RKO (cell line): ENCODE results near the gene SYTL2.
"Not testable (repeated sequence)": the region's sequence is repeated elsewhere in the genome, so short reads cannot be mapped to it uniquely, and the experiment has no call there.

Experiments
- DNase-seq: peaks from one replicate; pipeline ENCODE4 v3.0.0-alpha.2; 2016; ENCODE audit warnings: low spot score

The SYTL2 gene, protein sequence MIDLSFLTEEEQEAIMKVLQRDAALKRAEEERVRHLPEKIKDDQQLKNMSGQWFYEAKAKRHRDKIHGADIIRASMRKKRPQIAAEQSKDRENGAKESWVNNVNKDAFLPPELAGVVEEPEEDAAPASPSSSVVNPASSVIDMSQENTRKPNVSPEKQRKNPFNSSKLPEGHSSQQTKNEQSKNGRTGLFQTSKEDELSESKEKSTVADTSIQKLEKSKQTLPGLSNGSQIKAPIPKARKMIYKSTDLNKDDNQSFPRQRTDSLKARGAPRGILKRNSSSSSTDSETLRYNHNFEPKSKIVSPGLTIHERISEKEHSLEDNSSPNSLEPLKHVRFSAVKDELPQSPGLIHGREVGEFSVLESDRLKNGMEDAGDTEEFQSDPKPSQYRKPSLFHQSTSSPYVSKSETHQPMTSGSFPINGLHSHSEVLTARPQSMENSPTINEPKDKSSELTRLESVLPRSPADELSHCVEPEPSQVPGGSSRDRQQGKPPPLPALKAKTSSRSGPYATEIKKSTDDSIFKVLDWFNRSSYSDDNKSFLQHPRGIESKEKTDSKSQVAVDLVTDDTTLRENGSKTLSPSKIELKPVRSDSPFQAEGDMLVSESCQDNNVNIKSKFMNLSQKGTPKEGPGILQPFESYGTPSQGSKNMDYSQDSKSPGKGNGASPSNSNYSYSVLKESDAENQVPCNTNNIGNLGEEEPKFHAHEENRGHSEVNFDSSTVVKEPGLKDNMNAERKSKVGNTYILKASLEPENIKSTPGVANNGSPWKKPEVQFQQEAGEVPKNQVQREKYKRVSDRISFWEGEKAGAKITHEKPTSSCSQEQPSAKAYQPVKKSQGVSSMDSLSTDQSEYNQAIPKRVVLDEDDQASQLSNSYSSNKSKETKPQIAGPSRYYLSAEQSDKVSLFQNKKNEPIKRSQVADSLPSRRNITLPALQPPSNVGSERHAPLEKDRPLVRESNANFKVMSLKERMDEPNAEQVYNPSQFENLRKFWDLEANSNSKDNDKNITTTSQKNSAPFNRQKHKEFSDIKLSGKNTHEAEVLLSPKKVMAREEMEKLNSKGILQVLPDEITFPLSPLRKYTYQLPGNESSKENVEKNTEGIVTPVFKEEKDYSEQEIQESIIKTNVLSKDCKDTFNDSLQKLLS (N-terminal part only)

DNA sequence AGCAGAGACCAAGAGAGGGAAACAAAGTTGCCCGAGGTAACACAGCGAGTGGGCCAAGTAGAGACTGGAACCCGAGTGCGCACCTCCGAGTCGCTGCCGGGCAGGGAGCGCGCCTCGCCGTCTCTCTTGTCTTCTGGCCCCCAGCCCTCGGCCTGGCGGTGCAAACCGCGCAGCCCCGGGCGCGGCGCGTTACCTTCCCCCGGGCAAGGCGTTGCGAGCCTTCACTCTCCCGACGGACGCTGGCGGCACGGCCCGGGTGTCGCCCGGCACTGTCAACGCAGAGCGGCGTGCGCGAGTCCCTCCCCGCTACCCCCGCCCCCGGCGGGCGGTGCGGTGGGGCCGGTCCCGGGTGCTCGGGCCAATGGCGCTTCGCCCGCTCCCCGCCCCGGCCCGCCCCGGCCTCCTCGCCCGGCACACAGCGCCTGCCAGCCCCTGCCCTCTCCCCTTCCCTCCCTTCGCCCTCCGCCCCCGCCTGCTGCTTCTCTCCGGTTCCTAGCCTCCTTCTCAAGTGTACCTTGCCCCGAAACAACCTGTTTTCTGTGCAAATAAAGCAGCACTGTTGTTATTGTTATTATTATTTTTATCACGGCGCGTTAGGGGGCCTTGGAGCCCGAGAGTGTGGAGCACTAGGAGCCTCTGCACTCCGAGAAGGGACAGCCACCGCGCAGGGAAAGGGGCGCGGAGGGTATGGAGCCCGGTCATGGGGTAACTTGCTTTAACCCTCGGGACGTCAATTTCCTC, at the start of gene SYTL2:
Gene SYTL2 (minus strand): TSS at position 271 of the 741 bp plus-strand sequence. CDS start 53,416 bp downstream, outside the sequence.
- DNase-seq = no peak

DNA sequence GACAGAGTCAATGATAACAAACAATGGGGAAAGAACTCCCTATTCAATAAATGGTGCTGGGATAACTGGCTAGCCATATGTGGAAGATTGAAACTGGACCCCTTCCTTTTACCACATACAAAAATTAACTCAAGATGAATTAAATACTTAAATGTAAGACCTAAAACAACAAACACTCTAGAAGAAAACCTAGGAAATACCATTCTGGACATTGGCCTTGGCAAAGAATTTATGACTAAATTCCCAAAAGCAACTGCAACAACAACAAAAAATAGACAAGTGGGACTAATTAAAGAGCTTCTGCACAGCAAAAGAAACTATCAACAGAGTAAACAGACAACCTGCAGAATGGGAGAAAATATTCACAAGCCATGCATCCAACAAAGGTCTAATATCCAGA, 48.6 kb upstream of the SYTL2 start:
- DNase-seq = not testable (repeated sequence)

DNA sequence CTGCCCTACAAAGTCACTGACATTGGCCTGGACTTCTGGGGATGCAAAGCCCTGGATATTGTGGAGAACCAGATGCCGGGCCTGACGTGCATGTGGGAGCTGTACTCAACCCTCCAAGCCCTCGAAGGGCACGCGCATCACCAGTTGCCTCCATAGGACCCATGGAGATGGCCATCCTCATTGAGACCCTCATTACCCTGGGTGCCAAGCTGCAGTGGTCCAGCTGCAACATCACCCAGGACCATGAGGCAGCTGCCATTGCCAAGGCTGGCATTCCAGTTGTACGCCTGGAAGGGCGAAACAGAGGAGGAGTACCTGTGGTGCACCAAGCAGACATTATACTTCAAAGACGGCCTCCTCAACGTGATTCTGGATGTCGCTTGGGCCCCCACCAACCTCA, 46.2 kb upstream of the SYTL2 start:
- no peak for DNase-seq

DNA sequence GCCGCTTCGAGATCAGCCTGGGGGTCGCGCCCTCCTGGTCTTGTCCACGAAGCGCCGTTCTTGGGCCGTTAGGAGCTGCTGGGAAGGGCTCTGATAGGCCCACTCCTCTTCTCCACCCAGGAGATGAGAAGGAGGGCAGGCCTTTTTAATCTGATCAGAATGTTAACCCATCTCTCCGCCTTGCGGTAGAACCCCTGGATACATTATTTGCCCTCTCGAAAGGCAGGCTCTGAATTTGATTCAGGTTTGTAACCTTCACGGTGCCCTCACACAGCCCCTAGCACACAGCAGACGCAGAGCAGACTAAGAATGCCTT, 44.4 kb upstream of the SYTL2 start, which contains the start of gene CCDC83:
Gene CCDC83 (plus strand): TSS at position 43 of the 316 bp plus-strand sequence. CDS start 9,741 bp downstream, outside the sequence.
- DNase-seq = no peak

DNA sequence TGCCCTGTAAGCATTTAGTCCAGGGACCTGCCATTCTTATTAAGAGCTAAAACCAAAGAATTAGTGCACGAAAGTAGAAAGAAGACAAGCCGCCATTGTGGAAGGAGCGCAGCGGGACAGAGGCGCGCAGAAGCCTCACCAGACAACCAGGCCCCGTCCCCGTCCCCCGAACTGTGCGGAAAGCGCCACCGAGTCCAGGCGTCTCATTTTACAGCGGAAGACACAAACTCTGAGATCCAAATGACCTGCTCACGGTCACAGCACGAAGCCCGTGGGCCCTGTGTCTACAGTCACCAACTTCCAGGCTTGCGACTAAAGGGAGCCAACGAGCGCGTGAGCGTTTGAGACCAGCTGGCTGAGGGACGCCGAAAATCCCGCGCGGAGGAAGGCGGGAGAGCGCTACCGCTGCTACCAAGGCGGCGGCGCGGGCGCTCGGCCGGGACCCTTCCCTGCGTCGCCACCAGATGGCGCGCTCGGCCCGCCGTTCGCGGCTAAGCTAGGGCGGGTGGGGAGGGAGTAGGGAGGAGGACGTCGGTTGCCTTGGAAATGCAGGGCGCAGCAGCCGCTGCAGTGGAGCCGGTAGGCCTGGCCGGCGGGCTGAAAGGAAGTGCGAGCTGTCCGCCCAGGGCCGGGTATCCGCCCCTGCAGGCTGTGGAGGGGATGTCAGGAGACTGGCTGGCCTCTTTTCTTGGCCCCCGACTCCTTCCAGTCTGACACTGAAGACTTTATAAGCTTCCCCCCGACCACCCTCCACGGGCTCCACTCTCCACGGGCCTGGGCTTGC, 43.8 kb upstream of the SYTL2 start:
- DNase-seq = peak; percentile 75

DNA sequence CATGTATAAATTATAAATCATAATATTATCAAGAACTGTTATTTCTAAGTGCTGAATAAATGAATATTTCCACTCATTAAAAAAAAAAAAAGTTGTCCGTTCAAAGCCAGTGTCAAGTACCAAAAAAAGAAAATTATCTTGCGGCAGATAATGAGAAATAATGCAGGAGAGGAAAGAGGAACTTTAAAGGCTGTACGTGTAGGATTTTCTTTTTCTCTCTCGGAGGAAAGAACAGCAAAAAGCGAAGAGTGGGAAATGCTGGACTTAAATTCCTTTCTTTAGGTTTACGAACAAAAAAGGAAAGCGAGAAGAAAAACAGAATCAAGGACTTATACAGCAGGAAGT, 43.2 kb upstream of the SYTL2 start:
- DNase-seq = no peak

DNA sequence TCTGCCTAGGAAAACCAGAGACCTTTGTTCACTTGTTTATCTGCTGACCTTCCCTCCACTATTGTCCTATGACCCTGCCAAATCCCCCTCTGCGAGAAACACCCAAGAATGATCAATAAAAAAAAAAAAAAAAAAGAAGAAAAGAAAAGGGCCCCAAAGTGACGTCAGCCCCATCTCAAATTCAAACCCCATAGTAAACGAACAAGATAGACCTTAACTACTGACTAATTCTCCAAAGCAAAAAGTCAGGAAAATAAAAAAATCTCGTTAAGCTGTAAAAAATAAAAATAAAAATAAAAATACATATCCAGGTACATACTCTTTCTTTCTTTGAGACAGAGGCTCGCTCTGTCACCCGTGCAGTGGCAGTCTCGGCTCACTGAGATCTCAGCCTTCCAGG, 42.6 kb upstream of the SYTL2 start:
- not testable (repeated sequence) for DNase-seq

DNA sequence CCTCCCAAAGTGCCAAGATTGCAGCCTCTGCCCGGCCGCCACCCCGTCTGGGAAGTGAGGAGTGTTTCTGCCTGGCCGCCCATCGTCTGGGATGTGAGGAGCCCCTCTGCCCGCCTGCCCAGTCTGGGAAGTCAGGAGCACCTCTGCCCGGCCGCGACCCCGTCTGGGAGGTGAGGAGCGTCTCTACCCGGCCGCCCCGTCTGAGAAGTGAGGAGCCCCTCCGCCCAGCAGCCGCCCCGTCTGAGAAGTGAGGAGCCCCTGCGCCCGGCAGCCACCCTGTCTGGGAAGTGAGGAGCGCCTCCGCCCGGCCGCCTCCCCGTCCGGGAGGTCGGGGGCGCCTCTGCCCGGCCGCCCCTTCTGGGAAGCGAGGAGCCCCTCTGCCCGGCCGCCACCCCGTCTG, 41.8 kb upstream of the SYTL2 start:
- DNase-seq = not testable (repeated sequence)

DNA sequence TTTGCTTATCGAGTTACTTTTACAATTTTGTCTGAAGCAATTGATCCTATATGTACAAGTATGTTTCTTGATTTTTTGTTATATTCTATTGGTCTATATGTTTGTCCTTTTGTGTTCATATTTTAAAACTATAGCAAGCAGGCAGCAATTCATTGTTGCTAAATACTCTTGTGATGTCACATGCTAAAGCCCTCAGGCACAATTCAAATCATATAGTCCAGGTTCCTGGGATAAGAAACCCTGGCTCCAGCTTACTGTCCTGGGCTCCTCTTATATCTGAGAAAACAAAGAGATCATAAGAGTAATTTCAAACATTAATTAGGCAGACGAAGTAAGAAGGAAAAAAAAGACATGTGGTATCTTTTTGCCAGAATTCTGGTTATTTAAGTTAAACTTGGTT, 37.6 kb upstream of the SYTL2 start:
- DNase-seq = no peak

DNA sequence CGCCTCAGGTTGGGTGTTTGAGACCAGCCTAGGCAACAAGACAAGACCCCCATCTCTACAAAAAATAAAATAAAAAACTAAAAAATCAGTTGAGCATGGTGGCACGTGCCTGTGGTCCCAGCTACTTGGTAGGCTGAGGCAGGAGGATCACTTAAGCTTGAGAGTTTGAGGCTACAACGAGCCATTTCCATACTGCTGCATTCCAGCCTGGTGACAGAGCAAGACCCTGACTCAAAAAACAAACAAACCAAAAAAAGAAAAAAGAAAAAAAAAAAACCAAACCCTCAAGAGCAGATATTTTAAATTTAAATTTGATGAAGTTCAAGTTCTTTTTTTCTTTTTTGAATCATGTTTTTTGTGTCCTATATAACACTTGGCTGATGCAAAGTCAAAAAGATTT, 37.1 kb upstream of the SYTL2 start:
- no peak for DNase-seq

DNA sequence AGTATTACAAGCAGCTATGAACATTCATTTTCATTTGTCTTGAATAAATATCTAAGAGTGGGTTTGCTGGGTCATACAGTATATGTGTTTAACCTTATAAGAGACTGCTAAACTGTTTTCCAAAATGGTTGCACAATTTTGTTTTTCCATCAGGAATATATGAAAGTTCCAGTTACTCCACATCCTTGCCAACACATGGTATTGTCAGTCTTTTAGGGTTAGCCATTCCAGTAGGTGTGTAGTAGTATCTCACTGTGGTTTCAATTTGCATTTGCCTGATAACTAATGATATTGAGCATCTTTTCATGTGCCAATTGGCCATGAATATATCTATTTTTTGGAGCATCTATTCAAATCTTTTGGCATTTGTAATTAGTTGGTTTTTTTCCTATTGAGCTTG, 36.5 kb upstream of the SYTL2 start:
- DNase-seq = no peak

DNA sequence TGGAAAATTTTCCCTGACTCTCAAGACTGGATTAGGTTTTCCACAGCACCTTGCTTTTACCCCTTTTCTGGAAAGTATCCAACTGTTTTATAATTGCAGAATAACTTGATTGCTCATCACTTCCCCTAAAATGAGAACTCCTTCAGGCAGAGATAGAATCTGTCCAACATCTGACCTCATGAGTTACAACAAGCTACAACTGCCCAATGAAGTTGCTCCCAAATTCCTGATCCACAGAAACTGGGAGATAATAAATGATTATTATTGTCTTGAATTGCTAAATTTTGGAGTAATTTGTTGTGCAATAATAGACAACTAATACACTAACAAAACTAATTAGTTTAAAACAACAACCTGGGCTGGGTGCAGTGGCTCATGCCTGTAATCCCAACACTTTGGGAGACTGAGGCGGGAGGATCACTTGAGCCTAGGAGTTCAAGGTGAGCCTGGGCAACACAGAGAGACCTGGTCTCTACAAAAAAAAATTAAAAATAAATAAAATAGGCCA, 34.2 kb upstream of the SYTL2 start:
- DNase-seq = no peak

DNA sequence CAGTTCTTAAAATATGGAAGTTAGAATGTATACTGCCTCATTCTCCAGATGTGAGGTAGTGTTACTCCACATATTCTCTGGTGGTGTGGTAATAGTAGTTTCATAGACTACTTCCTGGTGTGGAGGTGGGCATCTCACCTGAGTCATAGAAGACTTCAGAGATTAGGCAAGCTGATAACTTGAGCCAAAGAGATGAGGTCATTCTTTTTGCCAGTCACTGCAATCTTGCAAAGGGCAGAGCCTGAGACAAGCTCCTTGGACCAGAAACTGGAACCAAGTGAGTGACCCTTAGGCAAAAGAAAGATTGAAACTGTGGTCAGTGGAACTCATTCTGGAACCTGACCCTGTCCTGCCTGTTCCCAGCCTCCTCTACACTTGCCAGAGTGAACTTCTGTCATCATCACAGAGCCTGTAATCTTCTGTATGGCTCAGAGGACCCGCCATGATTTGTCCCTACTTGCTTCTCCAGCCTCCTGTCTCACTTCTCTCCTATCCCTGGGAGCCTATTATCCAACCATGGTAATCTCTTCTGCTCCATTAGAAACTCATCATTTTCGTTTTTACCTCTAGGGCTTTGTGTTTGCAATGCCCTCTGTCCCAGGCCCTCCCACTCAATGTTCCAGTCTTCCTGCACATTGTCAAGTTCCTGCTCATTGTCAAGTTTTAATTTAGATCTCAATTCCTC, 33.6 kb upstream of the SYTL2 start:
- peak; percentile 69 for DNase-seq

DNA sequence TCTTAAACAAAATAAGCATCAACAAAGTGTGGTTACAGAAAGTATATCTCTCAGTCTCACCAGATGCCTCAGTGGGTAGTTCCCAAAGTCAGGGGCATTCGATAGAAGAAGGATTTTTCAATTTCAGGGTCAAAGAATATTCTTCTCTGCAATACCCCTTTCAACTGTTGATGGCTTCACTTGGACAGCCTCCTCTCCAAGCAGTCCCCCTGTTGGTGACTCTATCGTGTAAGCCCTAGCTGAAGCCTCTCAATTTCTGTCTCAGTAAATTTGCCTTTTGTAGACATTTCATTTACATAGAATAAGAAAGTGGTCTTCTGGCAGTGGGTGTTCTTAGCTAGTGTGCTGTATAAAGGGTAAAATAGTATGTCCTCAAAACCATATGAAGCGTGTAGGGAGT, 33.0 kb upstream of the SYTL2 start:
- no peak for DNase-seq

DNA sequence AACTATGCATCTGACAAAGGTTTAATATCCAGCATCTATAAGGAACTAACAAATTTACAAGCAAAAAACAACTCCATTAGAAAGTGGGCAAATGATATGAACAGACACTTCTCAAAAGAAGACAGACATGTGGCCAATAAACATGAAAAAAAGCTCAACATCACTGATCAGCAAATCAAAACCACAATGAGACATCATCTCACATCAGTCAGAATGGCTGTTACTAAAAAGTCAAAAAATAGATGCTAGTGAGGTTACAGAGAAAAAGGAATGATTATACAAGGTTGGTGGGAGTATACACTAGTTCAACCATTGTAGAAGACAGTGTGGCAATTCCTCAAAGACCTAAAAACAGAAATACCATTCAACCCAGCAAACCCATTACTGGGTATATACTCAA, 30.0 kb upstream of the SYTL2 start:
- not testable (repeated sequence) for DNase-seq

DNA sequence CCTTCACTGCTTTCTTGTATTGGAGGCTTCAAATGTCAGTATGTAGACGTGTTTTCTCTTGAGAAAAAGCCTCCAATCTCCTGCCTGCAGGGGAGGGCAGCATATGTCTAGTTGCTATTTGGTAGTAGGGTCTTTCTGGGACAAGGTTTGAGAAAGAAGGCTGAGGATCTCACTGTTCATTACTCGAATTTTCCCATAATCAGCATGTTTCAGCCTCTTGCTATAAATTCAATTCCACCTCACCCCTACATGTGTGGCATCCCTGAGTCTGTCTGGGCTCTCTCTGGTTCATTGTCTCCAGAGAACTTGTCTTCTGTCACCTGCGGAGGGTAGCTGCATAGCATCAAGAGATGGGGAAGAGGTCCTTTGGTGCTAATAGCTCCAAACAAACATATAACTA, 24.8 kb upstream of the SYTL2 start:
- DNase-seq = no peak

DNA sequence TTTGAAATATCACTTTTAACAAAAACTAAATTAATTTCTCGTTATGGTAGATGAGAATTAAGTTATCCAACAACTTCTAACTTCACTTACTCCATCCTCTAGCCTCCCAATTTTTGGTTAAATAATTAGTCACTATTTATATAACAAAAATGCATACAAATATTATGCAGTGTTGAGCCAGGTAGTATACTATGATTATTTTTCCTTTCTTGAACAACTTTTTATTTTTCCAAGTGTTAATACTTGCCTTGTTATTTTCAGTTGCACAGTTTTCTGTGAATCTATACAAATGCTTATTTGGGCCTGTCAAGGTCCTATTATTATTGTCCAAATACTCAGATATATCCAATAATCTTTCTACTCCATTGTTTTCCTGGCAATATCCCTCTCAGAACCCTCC, 24.3 kb upstream of the SYTL2 start:
- no peak for DNase-seq

DNA sequence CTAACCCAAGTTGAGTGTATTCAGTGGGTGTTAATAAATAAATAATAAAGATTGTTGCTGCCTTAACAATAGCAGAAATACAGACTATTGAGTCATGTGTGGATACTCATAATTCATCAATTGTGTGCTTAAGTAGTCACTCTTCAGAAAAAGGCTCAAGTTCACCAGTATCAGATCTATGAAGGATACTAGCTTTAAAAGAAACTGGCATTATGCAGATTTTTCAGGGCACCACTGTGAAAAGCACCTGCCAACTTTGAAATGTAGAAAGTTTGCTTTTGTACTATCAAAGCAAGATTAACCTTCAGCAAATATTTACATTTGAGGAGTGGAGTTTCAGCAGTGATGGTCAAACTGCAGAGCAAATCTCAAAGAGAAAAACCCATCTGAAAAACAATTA, 20.1 kb upstream of the SYTL2 start:
- DNase-seq = no peak

DNA sequence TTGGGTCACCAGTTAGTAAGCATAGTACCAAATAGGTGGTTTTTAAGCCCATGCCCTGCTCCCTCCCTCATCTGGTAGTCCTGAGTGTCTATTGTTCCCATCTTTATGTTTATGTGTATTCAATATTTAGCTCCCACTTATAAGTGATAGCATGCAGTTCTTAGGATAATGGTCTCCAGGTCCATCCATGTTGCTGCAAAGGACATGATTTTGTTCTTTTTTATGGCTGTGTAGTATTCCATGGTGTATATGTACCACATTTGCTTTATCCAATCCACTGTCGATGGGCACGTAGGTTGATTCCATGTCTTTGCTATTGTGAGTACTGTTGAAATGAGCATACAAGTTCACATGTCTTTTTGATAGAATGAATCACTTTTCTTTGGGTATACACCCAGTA, 18.2 kb upstream of the SYTL2 start:
- DNase-seq = no peak

DNA sequence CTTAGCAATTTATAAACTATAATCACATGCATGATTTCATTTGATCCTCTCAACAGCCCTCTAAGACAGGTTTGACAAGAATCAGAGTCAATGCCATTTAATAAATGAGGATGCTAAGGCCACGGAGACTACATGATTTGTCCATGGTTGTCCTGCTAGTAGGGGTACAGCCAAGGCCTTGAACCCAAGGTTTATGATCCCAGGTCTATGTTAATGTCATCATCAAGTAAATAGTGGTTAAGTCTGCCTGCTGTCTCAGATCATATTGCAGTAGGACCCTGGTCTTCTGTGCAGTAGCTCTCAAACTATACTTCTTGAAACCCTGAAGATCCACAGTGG, 17.7 kb upstream of the SYTL2 start:
- DNase-seq = no peak
